HG03460 (cell line): ENCODE measurements around the gene ASB6.

Experiments
- ATAC-seq: cut with Tn5 transposase; IDR thresholded peaks from one replicate; pipeline ENCODE4 v1.9.1; 2021; ENCODE audit not compliant: unreplicated experiment

The ASB6 gene

DNA sequence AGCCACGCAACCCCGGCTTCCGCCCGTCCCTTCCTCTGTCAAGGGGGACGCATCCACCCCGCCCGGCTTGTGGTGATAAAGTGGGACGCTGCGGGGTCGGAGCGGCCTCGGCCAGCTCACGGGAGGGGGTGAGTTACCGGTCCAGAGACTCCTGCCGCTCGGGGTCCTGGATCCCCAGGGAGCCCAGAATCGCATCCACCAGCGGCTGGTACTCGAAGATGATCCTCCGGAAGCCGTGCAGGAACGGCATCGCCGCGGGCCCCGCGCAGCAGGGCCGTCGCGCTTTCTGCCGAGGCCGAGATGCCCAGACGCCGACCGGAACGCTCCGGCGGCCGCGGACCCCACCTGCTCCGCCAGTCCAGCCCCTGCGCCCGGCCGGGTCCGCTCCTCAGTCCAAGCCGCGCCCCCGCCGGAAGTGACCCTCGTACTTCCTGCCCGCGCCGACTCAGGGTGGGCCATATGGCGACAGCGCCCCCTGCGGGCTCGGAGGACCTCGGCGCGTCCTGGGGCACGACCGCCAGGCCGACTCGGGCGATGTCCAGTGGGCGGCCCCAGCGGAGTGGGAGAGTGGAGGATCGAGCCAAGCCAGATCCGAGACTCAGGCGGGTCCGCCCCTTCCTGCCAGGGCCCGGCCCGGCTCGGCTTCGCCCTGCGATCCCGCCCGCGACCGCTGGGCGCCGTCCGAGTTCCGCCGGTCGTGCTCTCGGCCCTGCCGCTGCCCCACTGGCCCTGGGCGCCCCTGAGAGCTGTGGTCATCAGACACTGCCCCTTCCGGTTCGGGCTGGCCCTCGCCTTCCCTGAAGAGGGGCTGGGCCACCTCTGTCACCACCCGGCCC, at the start of gene ASB6:
Gene ASB6 (minus strand): TSS at position 402 of the 836 bp plus-strand sequence. CDS start 152 bp downstream, at position 250.
- peak; percentile 79 for ATAC-seq

DNA sequence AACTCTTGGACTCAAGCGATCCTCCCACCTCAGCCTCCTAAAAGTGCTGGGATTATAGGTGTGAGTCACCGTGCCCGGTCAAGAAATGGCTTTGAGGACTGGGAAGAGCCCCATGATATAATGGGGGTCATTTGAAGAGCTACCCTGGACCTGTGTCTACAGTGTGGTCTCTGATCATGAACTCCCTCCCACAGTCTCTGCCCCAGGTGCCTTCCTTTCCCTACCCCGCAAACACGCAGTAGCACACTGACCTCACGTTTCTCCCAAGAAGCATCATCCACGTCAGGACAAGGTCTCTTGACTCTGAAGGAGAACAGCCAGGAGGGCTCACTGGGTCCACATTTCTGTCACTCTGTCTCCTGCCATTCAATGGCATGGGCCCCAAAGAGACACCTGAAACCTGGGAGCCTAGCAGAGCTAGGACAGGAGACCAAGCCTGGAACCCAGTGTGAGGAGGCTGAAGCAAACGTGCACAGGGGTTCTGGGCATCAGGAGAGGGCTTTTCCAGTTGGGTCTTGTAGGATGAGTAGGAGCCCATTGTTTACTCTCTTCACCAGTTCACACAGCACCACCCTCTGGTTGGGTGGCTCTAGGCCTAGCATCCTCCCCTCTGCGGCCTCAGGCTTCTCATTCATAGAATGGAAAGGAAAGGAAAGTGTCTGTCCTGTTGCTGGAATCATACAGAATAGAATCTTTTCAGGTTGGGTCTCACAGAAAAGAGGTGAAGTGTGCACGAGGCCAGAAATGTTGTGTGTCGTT, 46.5 kb upstream of the ASB6 start:
- no peak for ATAC-seq

DNA sequence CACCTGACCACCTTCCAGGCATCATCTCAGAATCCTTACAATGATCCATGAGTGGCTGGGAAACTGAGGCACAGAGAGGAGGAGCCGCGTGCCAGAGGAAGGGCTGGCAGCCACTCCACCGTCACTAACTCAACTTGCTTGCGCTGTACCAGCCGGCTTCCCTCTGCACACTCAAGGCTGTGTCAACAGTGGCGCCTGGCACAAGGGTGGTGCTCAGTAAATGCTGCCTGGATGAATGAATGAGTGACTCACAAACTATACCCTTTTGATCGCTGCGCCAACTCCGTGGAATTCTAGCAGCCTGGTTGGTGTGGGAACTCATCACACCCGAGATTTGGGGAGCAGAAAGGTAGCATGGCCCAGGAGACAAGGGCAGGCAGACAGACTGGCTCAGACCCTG, 45.4 kb upstream of the ASB6 start:
- ATAC-seq = no peak

DNA sequence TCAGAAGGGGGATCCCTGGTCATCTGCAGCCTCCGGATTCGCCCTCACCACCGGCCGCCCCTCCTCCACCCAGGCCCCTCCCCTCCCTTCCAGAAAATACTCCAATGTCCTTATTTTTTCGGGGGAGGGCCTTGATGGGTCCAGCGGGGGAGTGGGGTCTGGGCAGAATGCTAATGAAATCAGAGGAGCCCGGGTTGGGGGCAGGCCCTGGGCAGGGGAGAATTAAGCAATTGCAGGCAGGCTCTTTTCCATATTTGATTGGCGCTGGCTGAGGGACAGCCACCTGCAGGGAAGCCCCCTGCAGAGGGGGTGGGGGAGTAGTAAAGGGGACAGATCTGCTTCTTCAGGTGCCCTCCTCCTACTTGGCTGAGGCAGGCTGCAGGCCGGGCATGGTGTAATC, 44.8 kb upstream of the ASB6 start:
- ATAC-seq = no peak

DNA sequence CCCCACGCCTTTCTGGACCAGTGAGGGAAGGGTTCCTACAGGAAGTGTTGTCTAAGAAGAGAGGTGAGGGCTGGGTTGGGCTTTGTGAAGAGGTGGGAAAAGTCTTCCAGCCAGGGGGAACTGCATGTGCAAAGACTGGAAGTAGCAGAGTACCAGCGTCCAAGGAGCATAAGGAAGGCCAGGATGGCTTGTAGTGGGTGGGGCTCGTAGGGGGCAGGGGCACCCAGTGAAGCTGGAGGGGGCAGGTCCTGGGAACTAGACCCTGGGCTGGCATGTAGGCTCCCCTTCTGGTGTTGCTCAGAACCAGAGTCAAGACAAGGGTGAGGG, 43.9 kb upstream of the ASB6 start:
- no peak for ATAC-seq

DNA sequence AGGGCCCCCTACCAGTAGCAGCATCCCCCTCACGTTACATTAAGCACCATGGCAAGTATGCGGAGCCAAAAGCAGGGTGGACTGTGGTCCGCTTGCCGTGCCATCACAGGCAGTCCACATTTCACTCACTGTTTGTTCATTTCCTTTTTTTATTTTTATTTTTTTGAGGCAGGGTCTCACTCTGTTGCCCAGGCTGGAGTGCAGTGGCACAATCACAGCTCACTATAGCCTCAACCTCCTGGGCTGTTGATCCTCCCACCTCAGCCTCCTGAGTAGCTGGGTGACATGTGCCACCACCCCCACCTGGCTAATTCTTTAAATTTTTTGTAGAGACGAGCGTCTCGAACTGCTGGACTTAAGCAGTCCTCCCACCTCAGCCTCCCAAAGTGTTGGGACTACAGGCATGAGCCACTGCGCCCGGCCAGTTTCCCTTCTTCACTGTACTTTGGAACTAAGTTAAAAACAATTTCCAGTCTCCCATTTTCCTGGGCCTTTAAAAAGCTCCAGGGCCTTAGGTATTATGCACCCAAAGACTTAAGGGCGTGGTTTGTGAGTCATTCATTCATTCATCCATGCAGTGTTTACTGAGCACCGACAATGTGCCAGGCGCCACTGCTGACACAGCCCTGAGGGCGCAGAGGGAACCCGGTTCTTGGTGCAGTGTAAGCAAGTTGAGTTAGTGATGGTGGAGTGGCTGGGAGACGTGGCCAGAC, 43.4 kb upstream of the ASB6 start:
- no peak for ATAC-seq

DNA sequence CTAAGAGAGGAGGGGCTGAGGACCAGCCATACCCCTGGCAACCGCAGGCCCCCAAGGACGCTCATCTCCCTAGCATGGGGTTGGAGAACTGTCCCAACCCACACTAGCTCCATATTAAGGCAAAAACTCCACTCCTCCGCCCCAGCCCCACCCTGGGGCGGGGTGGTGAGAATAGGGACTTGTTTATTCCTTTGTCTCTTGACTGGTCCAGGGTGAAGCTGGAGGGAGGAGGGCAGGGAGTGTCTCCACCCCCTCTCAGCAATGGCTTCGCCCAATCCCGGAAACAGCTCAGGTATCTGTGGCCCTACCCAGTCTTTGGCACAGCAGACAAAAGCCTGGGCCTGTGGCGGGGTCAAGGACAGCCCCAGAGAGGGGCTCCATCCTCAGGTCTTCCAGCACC, 40.4 kb upstream of the ASB6 start:
- ATAC-seq = no peak

- no peak for ATAC-seq
These were observed 40.0 kb upstream of the ASB6 start for GRCh38 chr9:129681924-129682323.

- ATAC-seq = no peak
These were observed 37.6 kb upstream of the ASB6 start for GRCh38 chr9:129679537-129679936.

GRCh38 chr9:129678844-129679243, 36.9 kb upstream of the ASB6 start:
- ATAC-seq = no peak

DNA sequence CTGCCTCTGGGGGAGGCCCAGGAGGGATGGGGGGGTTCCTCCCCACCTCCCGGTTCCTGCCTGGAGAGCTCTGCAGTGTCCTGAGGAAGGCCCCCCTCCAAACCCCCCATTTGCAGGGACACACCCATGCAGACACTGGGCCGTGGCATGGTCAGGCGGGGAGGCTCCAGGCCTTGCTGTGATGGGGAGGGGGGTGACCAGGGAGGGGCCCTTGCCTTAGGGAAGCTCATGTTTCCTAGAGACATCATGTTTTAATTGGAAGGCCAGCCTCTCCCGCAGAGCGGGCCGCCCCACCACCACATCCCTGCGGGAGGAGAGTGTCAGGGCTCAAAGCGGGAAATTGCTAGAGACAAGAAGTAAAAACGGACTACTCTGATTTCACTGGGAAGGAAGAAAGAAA, 35.5 kb upstream of the ASB6 start:
- no peak for ATAC-seq

GRCh38 chr9:129676975-129677374, 35.0 kb upstream of the ASB6 start:
- ATAC-seq = no peak

DNA sequence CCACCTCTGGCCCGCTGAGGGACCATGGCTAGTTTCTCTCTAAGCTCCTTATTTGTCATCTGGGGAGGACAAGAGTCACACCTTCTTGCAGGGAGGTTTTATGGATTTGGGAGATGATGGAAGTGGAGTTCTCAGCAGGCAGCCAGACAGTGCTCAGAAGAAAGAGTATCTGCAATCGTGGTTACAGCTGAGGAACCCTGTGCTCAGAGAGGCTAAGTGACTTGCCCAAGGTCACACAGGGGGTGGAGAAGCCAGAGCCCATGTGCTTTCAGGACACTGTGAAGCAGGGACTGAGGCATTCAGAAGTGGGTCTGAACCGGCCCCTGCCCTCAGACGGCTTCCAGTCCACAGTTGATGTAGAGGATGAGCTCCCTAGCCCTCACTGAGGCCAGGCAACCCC, 34.3 kb upstream of the ASB6 start:
- ATAC-seq = no peak

DNA sequence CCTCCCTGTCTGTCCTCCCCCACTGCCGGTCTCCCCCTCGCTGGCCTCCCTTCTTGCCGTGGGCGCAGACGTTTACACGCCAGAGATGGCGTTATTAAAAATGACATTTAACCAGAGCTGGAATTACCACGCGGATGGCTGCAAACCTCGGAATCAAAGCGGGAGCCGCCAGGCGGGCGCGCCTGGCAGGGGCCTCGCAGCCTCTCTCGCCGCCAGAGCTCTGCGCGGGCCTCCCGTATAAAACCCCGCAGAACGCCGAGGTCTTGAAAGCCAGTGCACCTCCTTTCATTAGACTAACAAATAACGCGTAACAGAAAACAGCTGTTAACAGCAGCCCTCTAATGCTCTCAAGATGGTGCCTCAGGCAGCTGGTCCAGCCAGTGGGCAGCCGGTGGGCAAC, 33.7 kb upstream of the ASB6 start:
- no peak for ATAC-seq

GRCh38 chr9:129674229-129674628, 32.3 kb upstream of the ASB6 start:
- ATAC-seq = no peak

DNA sequence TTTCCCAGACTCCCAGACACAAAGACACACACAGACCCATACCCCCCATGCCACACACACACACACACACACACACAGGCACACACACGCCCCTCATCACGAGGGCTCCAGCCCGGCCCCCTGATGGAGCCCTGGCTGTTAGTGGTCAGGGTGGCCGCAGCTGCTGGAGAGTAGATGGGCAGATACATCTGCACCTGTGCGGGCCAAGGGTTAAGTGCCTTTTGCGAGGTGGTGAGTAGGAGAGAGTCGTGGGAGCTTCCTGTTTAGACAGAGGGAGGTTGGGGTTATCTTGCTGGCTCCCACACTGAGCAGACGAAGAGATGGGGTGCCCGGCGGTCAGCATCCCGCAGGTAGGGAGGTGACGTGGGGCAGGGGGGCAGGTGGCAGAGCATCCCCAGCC, 31.7 kb upstream of the ASB6 start:
- no peak for ATAC-seq

- no peak for ATAC-seq
These were observed 30.8 kb upstream of the ASB6 start for GRCh38 chr9:129672702-129673101.

DNA sequence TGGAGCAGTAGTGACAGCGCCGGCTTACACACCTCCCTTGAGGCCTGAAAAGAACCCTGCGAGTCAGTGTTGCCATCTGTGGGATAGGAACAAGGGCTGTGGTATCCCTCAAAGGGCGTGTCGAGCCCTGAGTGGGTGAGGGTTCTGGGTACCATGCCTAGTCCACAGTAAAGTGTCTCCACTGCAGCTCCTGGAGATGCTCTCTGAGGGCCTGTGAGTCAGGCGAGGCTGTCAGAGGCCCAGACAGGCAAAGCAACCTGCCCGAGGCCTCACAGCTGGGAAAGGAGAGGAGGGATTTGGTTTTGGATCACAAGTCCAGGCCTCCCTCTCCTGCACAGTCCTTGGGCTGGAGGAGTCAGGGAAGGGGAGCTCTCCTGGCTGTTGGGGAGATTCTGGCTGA, 29.6 kb upstream of the ASB6 start:
- no peak for ATAC-seq

DNA sequence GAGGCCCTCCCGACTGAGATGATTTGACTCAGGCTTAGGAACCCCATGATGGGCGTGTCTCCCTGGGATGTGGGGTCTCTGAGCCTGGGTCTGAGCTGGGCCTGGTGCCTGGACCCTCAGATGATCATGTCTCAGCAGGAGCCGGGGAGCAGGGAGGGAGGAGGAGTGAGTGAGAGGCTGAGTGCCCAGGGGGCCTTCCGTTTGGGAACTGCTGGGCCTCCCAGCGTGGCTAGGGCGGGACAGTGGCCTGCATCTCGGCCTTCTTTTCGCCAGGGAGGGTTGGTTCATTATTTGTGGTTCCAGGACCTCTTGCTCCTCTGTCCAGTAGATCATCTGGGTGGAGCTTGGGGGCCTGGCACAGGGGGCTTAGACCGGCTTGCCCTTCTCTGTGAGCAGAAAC, 29.1 kb upstream of the ASB6 start:
- ATAC-seq = no peak

DNA sequence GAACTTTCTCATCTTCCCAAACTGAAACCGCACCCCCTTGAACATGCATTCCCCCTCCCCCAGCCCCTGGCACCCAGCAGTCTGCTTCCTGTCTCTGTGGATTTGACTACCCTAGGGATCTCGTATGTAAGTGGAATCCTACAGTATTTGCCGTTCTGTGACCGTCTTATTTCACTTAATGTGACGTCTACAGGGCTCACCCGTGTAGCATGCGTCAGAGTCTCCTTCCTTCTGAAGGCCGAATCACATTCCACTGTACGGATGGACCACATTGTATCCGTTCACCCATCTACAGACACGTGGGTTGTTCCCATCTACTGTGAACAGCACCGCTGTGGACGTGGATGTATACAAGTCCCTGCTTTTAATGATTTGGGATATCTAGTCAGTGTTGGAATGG, 28.0 kb upstream of the ASB6 start:
- no peak for ATAC-seq

- no peak for ATAC-seq
These were observed 27.3 kb upstream of the ASB6 start for GRCh38 chr9:129669141-129669718.

GRCh38 chr9:129667850-129668249, 25.9 kb upstream of the ASB6 start:
- no peak for ATAC-seq
